Measurements from ENCODE around the gene TFDP2.

- no peak for TF ChIP-seq CTCF (IDR thresholded peaks at IDR 0.05 in 8 of 11, conservative IDR thresholded peaks at IDR 0.05 in 3 of 11)
- TF ChIP-seq POLR2A (IDR thresholded peaks at IDR 0.05): no peak
These were observed 247.4 kb downstream of the TFDP2 start for GRCh38 chr3:141901914-141902313.
